Neural progenitor cell (in vitro differentiated cells): Measurements from ENCODE around the gene DOK7. TPM values are rescaled to one million over a fixed set of nuclear protein-coding genes. Genes with fewer than 3 reads are reported as not detected.
A peak's percentile ranks its signal among the peaks of the same experiment; 100 is the strongest.

Experiments used
- DNase-seq: peaks from one replicate; pipeline ENCODE4 v3.0.0-alpha.2; 2016; ENCODE audit warnings: low spot score
- H2AFZ ChIP-seq: fragments of 200-600 bp; sonication (generic); replicated peaks from 2 replicates; pipeline ENCODE4 v1.6.1; 2016; ENCODE audit warnings: antibody characterized with exemption
- H3F3A ChIP-seq: fragments of 200-600 bp; sonication (generic); 2 replicates; pipeline ENCODE4 v1.6.1; 2016; ENCODE audit warnings: antibody characterized with exemption, low read depth
- H3K27ac ChIP-seq: fragments of 200-600 bp; sonication (generic); 2 replicates; pipeline ENCODE4 v1.5.1; 2016; ENCODE audit warnings: mild to moderate bottlenecking
- H3K27me3 ChIP-seq: fragments of 200-600 bp; sonication (generic); 2 replicates; pipeline ENCODE4 v1.6.1; 2016; ENCODE audit warnings: mild to moderate bottlenecking, moderate library complexity
- H3K36me3 ChIP-seq: fragments of 200-600 bp; sonication (generic); 2 replicates; pipeline ENCODE4 v1.5.1; 2016
- H3K4me1 ChIP-seq: fragments of 200-600 bp; sonication (generic); 2 replicates; pipeline ENCODE4 v1.6.1; 2016; ENCODE audit warnings: mixed run types
- H3K4me2 ChIP-seq: fragments of 200-600 bp; sonication (generic); 2 replicates; pipeline ENCODE4 v1.6.1; 2016
- H3K4me3 ChIP-seq: fragments of 200-600 bp; sonication (generic); 2 replicates; pipeline ENCODE4 v1.5.1; 2016
- H3K79me2 ChIP-seq: fragments of 200-600 bp; sonication (generic); 2 replicates; pipeline ENCODE4 v1.6.1; 2016; ENCODE audit warnings: low read depth
- H3K9ac ChIP-seq: fragments of 200-600 bp; sonication (generic); 2 replicates; pipeline ENCODE4 v1.6.1; 2016
- H3K9me3 ChIP-seq: fragments of 200-600 bp; sonication (generic); 2 replicates; pipeline ENCODE4 v1.5.1; 2016; ENCODE audit warnings: low read depth
- H4K20me1 ChIP-seq: fragments of 200-600 bp; sonication (generic); 2 replicates; pipeline ENCODE4 v1.6.1; 2016; ENCODE audit warnings: low read depth
- H3K27ac Mint-ChIP-seq: 3 replicates; pipeline ENCODE4 v1.8.0; 2021; ENCODE audit warnings: mixed read lengths
- H3K27me3 Mint-ChIP-seq: 2 replicates; pipeline ENCODE4 v1.8.0; 2022; ENCODE audit warnings: low read depth, mild to moderate bottlenecking, inconsistent platforms, moderate library complexity, mixed read lengths; ENCODE audit not compliant: insufficient read depth
- H3K36me3 Mint-ChIP-seq: 3 replicates; pipeline ENCODE4 v1.8.0; 2021; ENCODE audit warnings: mixed read lengths
- H3K4me1 Mint-ChIP-seq: 3 replicates; pipeline ENCODE4 v1.8.0; 2021; ENCODE audit warnings: mixed read lengths
- H3K4me3 Mint-ChIP-seq: 3 replicates; pipeline ENCODE4 v1.8.0; 2021; ENCODE audit warnings: mild to moderate bottlenecking, moderate library complexity, mixed read lengths
- H3K9me3 Mint-ChIP-seq: 3 replicates; pipeline ENCODE4 v1.8.0; 2020; ENCODE audit warnings: mixed read lengths
- CTCF ChIP-seq: fragments of 200-600 bp; sonication (generic); IDR thresholded peaks from 2 replicates; pipeline ENCODE4 v1.5.1; 2017; ENCODE audit warnings: antibody characterized with exemption, mild to moderate bottlenecking
- EZH2 ChIP-seq: fragments of 200-600 bp; sonication (generic); IDR thresholded peaks from 2 replicates; pipeline ENCODE4 v1.6.1; 2017; ENCODE audit warnings: antibody characterized with exemption, mild to moderate bottlenecking, moderate library complexity
- EZH2phosphoT487 ChIP-seq: fragments of 200-600 bp; sonication (generic); IDR thresholded peaks from 2 replicates; pipeline ENCODE4 v1.6.1; 2017; ENCODE audit warnings: antibody characterized with exemption
- total RNA-seq: library from RNA; depleted of rRNA; stranded (reverse); fragments of >200 nt; gene quantifications from 2 replicates; pipeline ENCODE4 v1.2.3, GENCODE V29; 2015; ENCODE audit warnings: low replicate concordance

DOK7 gene
- total RNA-seq, 1 donor from 2014 or later, result not detected

- DNase-seq, result no peak
- no peak overlapping the region for H3K4me2 ChIP-seq
- peaks cover 72% of the 10 kb centered on the region for H3K27me3 ChIP-seq
- H3K4me1 ChIP-seq, result peaks cover 25% of the 10 kb centered on the region
- TF ChIP-seq CTCF (no peak), EZH2 (no peak), EZH2phosphoT487 (no peak)
- Mint-ChIP-seq H3K4me1 (peaks cover 15% of the 10 kb centered on the region), H3K9me3 (no peaks in the 10 kb centered on the region), H3K27me3 (peaks cover 20% of the 10 kb centered on the region), H3K4me3 (no peak overlapping the region), H3K27ac (no peak overlapping the region), H3K36me3 (no peaks in the 10 kb centered on the region)
- H3F3A ChIP-seq, result peaks cover 22% of the 10 kb centered on the region
- H3K79me2 ChIP-seq, result no peaks in the 10 kb centered on the region
- no peak overlapping the region for H3K27ac ChIP-seq
- H3K9ac ChIP-seq, result no peak overlapping the region
- no peaks in the 10 kb centered on the region for H3K36me3 ChIP-seq
- H3K9me3 ChIP-seq, result no peaks in the 10 kb centered on the region
- H2AFZ ChIP-seq, result no peak overlapping the region
- no peak overlapping the region for H3K4me3 ChIP-seq
- H4K20me1 ChIP-seq, result peaks cover 47% of the 10 kb centered on the region
These were observed 29.9 kb downstream of the DOK7 start for GRCh38 chr4:3492741-3493719.

- no peaks in the 10 kb centered on the region for H3K9me3 ChIP-seq
- H3K27ac Mint-ChIP-seq, result no peak overlapping the region
- H3K27me3 Mint-ChIP-seq, result peaks cover 14% of the 10 kb centered on the region
- H3K27me3 ChIP-seq, result peaks cover 64% of the 10 kb centered on the region
- TF ChIP-seq EZH2phosphoT487 (no peak), EZH2 (no peak), CTCF (no peak)
- DNase-seq, result peak; percentile 52
- H3K4me3 Mint-ChIP-seq, result no peak overlapping the region
- H3F3A ChIP-seq, result peaks cover 17% of the 10 kb centered on the region
- no peak overlapping the region for H3K9ac ChIP-seq
- H2AFZ ChIP-seq, result no peak overlapping the region
- peaks cover 25% of the 10 kb centered on the region for H3K4me1 ChIP-seq
- peak overlapping the region; percentile 4 for H3K4me2 ChIP-seq
- no peaks in the 10 kb centered on the region for H3K36me3 Mint-ChIP-seq
- no peak overlapping the region for H3K4me3 ChIP-seq
- H3K79me2 ChIP-seq, result no peaks in the 10 kb centered on the region
- no peak overlapping the region for H3K27ac ChIP-seq
- H3K9me3 Mint-ChIP-seq, result no peaks in the 10 kb centered on the region
- H4K20me1 ChIP-seq, result peaks cover 56% of the 10 kb centered on the region
- no peaks in the 10 kb centered on the region for H3K36me3 ChIP-seq
- H3K4me1 Mint-ChIP-seq, result peaks cover 15% of the 10 kb centered on the region
These were observed 30.8 kb downstream of the DOK7 start for GRCh38 chr4:3493720-3494461.

GRCh38 chr4:3494462-3494871 lies 31.4 kb downstream of the DOK7 start:
- Histone ChIP-seq H3K79me2 (no peaks in the 10 kb centered on the region), H3K4me1 (peaks cover 25% of the 10 kb centered on the region), H2AFZ (no peak overlapping the region), H3K27me3 (peaks cover 58% of the 10 kb centered on the region), H3K9ac (no peak overlapping the region), H3K4me3 (no peak overlapping the region), H3K9me3 (no peaks in the 10 kb centered on the region), H3K27ac (no peak overlapping the region), H4K20me1 (peaks cover 62% of the 10 kb centered on the region), H3K4me2 (peak overlapping the region; percentile 4), H3K36me3 (no peaks in the 10 kb centered on the region), H3F3A (peaks cover 12% of the 10 kb centered on the region)
- no peaks in the 10 kb centered on the region for H3K36me3 Mint-ChIP-seq
- H3K27me3 Mint-ChIP-seq, result peaks cover 14% of the 10 kb centered on the region
- H3K4me3 Mint-ChIP-seq, result no peak overlapping the region
- H3K4me1 Mint-ChIP-seq, result peaks cover 15% of the 10 kb centered on the region
- H3K9me3 Mint-ChIP-seq, result no peaks in the 10 kb centered on the region
- peak; percentile 39 for DNase-seq
- H3K27ac Mint-ChIP-seq, result no peak overlapping the region
- TF ChIP-seq CTCF (no peak), EZH2phosphoT487 (no peak), EZH2 (no peak)
